Dorsolateral prefrontal cortex (tissue), 118 donors: ENCODE measurements around the gene MLN. TPM values are rescaled to one million over a fixed set of nuclear protein-coding genes. Genes with fewer than 3 reads are reported as not detected.

Experiments
- total RNA-seq, 120 experiments: library from RNA; stranded (reverse); gene quantifications; one replicate each; pipeline versions ENCODE4 v1.2.3 to v1.2.4, GENCODE V29; 2022

The MLN gene
- total RNA-seq, 120 experiments from 2014 or later = not detected

Other genes with a start within 250 kb of the MLN start
- gene BAK1, start 223.7 kb downstream of the MLN start, total RNA-seq = 10 to 100 TPM in 82 of 120 experiments, 1 to 10 TPM in 38; 6.4 to 17.0 (median 10.8) TPM
- gene ITPR3, start 182.7 kb downstream of the MLN start, total RNA-seq = 10 to 100 TPM in 1 of 120 experiments, 1 to 10 TPM in 119; 1.3 to 10.9 (median 3.8) TPM
- 10 to 100 TPM; 32.1 to 86.2 (median 53.0) TPM for gene UQCC2, start 92.3 kb downstream of the MLN start, total RNA-seq
- 10 to 100 TPM in 52 of 120 experiments, 1 to 10 TPM in 68; 1.1 to 55.5 (median 9.0) TPM for gene IP6K3, start 57.1 kb downstream of the MLN start, total RNA-seq
- 10 to 100 TPM; 37.1 to 79.5 (median 56.7) TPM for gene LEMD2, start 14.9 kb downstream of the MLN start, total RNA-seq